GM23338 (cell line): ENCODE measurements around the gene TUBGCP2.

Source experiments
- EZH2 ChIP-seq: fragments of 200-600 bp; sonication (generic); IDR thresholded peaks from one replicate; pipeline ENCODE4 v1.8.0; 2017; ENCODE audit warnings: antibody characterized with exemption, mild to moderate bottlenecking, low read depth; ENCODE audit not compliant: unreplicated experiment
- EZH2phosphoT487 ChIP-seq: fragments of 200-600 bp; sonication (generic); IDR thresholded peaks from one replicate; pipeline ENCODE4 v1.8.1; 2018; ENCODE audit warnings: antibody characterized with exemption; ENCODE audit not compliant: unreplicated experiment
- POLR2AphosphoS5 ChIP-seq: IDR thresholded peaks from 2 replicates; pipeline ENCODE4 v1.6.1; 2016; ENCODE audit warnings: antibody characterized with exemption, low read depth
- TF ChIP-seq, protein P1 (sequence below), 2 experiments: fragments of 200-600 bp in 1 of 2; sonication (generic) in 1 of 2; conservative IDR thresholded peaks; 2 replicates each; pipeline versions ENCODE4 v1.5.1 to v1.6.1; 2016 to 2017; ENCODE audit warnings: antibody characterized with exemption in 2 of 2, low read depth in 2 of 2, mild to moderate bottlenecking in 2 of 2, moderate library complexity in 1 of 2

DNA sequence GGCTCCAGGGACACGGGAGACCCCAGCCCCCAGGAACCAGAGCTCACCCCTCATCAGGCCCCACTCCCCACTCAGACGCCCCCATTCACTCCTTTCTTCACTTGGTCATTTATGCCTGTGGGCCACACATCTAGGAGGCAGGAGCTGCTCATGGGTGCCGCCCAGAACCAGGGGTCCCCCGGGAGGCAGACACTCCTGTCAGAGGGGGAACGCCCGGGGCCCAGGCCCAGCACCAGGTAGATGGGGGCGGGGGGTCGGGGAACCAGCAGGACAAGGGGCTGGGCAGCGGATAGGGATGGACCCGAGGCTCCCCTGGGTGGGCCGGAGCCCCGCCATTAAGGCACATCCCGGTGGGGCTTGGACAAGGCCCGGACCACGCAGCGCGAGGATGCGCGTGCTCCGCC is 16.2 kb upstream of the TUBGCP2 start:
- no peak for TF ChIP-seq EZH2phosphoT487
- TF ChIP-seq, protein P1, sequence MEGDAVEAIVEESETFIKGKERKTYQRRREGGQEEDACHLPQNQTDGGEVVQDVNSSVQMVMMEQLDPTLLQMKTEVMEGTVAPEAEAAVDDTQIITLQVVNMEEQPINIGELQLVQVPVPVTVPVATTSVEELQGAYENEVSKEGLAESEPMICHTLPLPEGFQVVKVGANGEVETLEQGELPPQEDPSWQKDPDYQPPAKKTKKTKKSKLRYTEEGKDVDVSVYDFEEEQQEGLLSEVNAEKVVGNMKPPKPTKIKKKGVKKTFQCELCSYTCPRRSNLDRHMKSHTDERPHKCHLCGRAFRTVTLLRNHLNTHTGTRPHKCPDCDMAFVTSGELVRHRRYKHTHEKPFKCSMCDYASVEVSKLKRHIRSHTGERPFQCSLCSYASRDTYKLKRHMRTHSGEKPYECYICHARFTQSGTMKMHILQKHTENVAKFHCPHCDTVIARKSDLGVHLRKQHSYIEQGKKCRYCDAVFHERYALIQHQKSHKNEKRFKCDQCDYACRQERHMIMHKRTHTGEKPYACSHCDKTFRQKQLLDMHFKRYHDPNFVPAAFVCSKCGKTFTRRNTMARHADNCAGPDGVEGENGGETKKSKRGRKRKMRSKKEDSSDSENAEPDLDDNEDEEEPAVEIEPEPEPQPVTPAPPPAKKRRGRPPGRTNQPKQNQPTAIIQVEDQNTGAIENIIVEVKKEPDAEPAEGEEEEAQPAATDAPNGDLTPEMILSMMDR (conservative IDR thresholded peaks at IDR 0.05; ENCODE audit: low read depth in 2 of 2): no peak
- no peak for TF ChIP-seq POLR2AphosphoS5
- peak; percentile 31 for TF ChIP-seq EZH2
